ENCODE data around the gene TRIM37. TPM values are rescaled to one million over a fixed set of nuclear protein-coding genes. Genes with fewer than 3 reads are reported as not detected.

TRIM37 gene
- polyA plus RNA-seq, 1 of the 3 experiments (the other 2 are of a cell fraction): 20.5 TPM

DNA sequence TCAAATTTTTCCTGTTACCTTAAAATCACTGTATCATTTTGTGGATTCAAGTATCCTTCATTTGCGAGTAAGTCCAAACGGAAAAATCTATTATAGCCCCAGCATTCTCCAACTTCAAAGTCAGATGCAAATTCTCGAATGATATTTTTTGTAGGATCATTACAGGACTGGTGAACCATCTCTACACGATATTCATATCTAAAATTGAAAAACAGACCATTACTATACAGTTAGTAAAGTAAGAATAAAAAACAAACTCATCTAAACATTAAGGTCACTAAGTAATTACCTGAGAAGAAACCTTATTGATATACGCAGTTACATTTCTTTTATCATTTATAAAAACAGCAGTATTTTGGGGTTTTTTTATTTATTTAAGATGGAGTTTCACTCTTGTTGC, 49.8 kb downstream of the TRIM37 start:
- H3K9ac ChIP-seq: no peak overlapping the region
- POLR2A ChIA-PET: no interaction called here
- H3K4me3 ChIP-seq (ENCODE audit: low read depth in 2 of 2, low read length in 1 of 2): no peak overlapping the region
- TF ChIP-seq TAF1 (IDR thresholded peaks at IDR 0.05; ENCODE audit: borderline replicate concordance, low read depth, low read length) (no peak), JUND (IDR thresholded peaks at IDR 0.05) (no peak), RCOR1 (IDR thresholded peaks at IDR 0.05; ENCODE audit: low read length) (no peak), NFIC (IDR thresholded peaks at IDR 0.05; ENCODE audit: borderline replicate concordance) (no peak), PBX3 (IDR thresholded peaks at IDR 0.05) (no peak), GATA2 (CRISPR knock-in tag; IDR thresholded peaks at IDR 0.05) (no peak), ELF1 (IDR thresholded peaks at IDR 0.05) (no peak), FOXJ3 (CRISPR knock-in tag; IDR thresholded peaks at IDR 0.05) (no peak), GABPA (IDR thresholded peaks at IDR 0.05; ENCODE audit: low read depth) (no peak), RXRA (IDR thresholded peaks at IDR 0.05; ENCODE audit: borderline replicate concordance, low read depth) (no peak)
- TF ChIP-seq, protein P1, sequence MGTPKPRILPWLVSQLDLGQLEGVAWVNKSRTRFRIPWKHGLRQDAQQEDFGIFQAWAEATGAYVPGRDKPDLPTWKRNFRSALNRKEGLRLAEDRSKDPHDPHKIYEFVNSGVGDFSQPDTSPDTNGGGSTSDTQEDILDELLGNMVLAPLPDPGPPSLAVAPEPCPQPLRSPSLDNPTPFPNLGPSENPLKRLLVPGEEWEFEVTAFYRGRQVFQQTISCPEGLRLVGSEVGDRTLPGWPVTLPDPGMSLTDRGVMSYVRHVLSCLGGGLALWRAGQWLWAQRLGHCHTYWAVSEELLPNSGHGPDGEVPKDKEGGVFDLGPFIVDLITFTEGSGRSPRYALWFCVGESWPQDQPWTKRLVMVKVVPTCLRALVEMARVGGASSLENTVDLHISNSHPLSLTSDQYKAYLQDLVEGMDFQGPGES (IDR thresholded peaks at IDR 0.05; ENCODE audit: low read depth, low read length): no peak
- TF ChIP-seq, protein P2, sequence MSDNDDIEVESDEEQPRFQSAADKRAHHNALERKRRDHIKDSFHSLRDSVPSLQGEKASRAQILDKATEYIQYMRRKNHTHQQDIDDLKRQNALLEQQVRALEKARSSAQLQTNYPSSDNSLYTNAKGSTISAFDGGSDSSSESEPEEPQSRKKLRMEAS (IDR thresholded peaks at IDR 0.05; ENCODE audit: low read depth): no peak
- TF ChIP-seq, protein P3, sequence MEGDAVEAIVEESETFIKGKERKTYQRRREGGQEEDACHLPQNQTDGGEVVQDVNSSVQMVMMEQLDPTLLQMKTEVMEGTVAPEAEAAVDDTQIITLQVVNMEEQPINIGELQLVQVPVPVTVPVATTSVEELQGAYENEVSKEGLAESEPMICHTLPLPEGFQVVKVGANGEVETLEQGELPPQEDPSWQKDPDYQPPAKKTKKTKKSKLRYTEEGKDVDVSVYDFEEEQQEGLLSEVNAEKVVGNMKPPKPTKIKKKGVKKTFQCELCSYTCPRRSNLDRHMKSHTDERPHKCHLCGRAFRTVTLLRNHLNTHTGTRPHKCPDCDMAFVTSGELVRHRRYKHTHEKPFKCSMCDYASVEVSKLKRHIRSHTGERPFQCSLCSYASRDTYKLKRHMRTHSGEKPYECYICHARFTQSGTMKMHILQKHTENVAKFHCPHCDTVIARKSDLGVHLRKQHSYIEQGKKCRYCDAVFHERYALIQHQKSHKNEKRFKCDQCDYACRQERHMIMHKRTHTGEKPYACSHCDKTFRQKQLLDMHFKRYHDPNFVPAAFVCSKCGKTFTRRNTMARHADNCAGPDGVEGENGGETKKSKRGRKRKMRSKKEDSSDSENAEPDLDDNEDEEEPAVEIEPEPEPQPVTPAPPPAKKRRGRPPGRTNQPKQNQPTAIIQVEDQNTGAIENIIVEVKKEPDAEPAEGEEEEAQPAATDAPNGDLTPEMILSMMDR (IDR thresholded peaks at IDR 0.05): no peak
- TF ChIP-seq, protein P4, sequence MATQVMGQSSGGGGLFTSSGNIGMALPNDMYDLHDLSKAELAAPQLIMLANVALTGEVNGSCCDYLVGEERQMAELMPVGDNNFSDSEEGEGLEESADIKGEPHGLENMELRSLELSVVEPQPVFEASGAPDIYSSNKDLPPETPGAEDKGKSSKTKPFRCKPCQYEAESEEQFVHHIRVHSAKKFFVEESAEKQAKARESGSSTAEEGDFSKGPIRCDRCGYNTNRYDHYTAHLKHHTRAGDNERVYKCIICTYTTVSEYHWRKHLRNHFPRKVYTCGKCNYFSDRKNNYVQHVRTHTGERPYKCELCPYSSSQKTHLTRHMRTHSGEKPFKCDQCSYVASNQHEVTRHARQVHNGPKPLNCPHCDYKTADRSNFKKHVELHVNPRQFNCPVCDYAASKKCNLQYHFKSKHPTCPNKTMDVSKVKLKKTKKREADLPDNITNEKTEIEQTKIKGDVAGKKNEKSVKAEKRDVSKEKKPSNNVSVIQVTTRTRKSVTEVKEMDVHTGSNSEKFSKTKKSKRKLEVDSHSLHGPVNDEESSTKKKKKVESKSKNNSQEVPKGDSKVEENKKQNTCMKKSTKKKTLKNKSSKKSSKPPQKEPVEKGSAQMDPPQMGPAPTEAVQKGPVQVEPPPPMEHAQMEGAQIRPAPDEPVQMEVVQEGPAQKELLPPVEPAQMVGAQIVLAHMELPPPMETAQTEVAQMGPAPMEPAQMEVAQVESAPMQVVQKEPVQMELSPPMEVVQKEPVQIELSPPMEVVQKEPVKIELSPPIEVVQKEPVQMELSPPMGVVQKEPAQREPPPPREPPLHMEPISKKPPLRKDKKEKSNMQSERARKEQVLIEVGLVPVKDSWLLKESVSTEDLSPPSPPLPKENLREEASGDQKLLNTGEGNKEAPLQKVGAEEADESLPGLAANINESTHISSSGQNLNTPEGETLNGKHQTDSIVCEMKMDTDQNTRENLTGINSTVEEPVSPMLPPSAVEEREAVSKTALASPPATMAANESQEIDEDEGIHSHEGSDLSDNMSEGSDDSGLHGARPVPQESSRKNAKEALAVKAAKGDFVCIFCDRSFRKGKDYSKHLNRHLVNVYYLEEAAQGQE (IDR thresholded peaks at IDR 0.05; ENCODE audit: low read depth, low read length): no peak
- no peak overlapping the region for H3K4me2 ChIP-seq
- CTCF ChIA-PET: no interaction called here
- peaks cover 34 to 84% of the 10 kb centered on the region in 2 experiments for H3K36me3 ChIP-seq (replicated peaks in 1 of 2; ENCODE audit: control insufficient read depth in 1 of 2, insufficient read depth in 2 of 2, low read length in 1 of 2)
- H3K9me3 ChIP-seq: no peaks in the 10 kb centered on the region
- no peak overlapping the region for H3K27ac ChIP-seq (ENCODE audit: low read depth in 2 of 2, low read length in 1 of 2)
- no peaks in the 10 kb centered on the region for H4K20me1 ChIP-seq (ENCODE audit: insufficient read depth)
- H2AFZ ChIP-seq (ENCODE audit: low read depth): no peak overlapping the region
- WGBS (ENCODE audit: low lambda C conversion rate): 96% methylated on average over 5 of the region's 5 CpGs
- no peaks in the 10 kb centered on the region for H3K9me2 ChIP-seq
- no peak for DNase-seq
- H3K27me3 ChIP-seq (ENCODE audit: insufficient read depth): no peaks in the 10 kb centered on the region
- peaks cover 7% of the 10 kb centered on the region for H3F3A ChIP-seq (replicated peaks; ENCODE audit: insufficient read depth)
- H3K4me1 ChIP-seq (ENCODE audit: control insufficient read depth in 1 of 2, insufficient read depth in 2 of 2, low read depth in 1 of 2, low read length in 1 of 2): no peaks in the 10 kb centered on the region; a peak in 1 of 4 replicates
- H3K79me2 ChIP-seq (ENCODE audit: insufficient read depth): no peaks in the 10 kb centered on the region
